ENCODE data around the gene C9orf50. TPM values are rescaled to one million over a fixed set of nuclear protein-coding genes. Genes with fewer than 3 reads are reported as not detected.

The C9orf50 gene
- total and polyA plus RNA-seq, 2 experiments from 2014 or later, result not detected

DNA sequence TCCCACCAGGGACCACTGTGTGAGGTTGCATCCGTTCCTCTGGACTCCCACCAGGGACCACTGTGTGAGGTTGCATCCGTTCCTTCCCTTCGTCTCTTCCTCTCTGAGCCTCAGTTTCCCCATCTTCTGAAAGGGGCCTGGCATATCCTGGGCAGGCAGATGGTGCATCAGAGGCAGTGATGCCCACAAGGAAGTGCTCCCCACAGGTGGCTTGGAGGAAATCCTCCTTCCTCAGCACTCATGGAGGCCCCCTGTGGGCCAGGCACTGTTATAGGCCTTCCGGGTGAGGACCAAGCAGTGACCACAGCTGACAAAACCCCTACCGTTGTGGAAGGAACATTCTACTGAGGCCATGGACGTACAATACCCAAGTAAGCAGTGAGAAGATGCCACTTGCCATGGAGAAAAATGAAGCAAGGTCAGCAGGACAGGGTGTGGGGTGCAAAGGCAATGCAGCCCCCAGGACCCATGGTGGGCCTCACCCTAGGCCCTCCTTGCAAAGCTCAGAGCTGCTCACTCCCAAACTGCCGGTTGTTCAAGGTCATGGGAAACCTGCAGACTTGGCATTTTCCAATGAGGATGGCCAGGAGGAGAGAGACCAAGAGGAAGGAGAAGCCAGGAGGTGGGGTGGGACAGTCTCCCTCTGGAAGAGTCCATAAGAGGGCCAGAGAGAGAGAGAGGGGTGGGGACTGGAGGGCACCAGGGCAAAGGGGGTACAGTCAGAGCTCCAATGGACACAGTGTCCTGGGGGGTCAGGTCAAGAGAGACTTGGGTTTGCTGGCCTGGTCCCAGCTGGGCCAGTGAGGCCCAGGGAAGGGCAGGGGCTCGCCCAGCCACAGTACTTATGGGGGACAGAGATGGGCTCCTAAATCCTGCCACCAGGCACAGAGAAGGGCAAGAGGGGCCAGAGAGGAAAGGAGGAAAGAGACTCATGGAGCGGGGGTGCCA, 51.1 kb downstream of the C9orf50 start:
- H3K4me1 ChIP-seq (ENCODE audit: insufficient read depth), result peaks cover 15% of the 10 kb centered on the region
- ATAC-seq (peak; percentile 14), DNase-seq (ENCODE audit: low spot score) (peak; percentile 73)
- no peaks in the 10 kb centered on the region for H3F3A ChIP-seq (replicated peaks; ENCODE audit: low read depth)
- peak overlapping the region; percentile 72; the same call in 1 of the 2 replicates for H3K4me2 ChIP-seq
- H3K9me2 ChIP-seq (ENCODE audit: insufficient read depth), result no peaks in the 10 kb centered on the region
- H2AFZ ChIP-seq, result no peak overlapping the region
- Mint-ChIP-seq H3K4me3 (peak overlapping the region; percentile 70), H3K9me3 (peaks cover 5% of the 10 kb centered on the region; the same call in 2 of the 3 replicates), H3K4me1 (peaks cover 24% of the 10 kb centered on the region), H3K36me3 (ENCODE audit: low read depth) (peaks cover 3% of the 10 kb centered on the region; the same call in 1 of the 3 replicates), H3K27me3 (ENCODE audit: insufficient read depth, low read depth, poor library complexity) (peaks cover 41% of the 10 kb centered on the region), H3K27ac (no peak overlapping the region)
- H3K79me2 ChIP-seq (replicated peaks; ENCODE audit: insufficient read depth), result no peaks in the 10 kb centered on the region
- no peaks in the 10 kb centered on the region for H4K20me1 ChIP-seq (replicated peaks; ENCODE audit: insufficient read depth)
- H3K36me3 ChIP-seq (ENCODE audit: insufficient read depth), result no peaks in the 10 kb centered on the region
- peaks cover 21% of the 10 kb centered on the region for H3K27me3 ChIP-seq (ENCODE audit: insufficient read depth)
- no peak overlapping the region for H3K27ac ChIP-seq (ENCODE audit: low read depth)
- H3K4me3 ChIP-seq, result peak overlapping the region; percentile 69
- no peak for TF ChIP-seq EZH2phosphoT487 (IDR thresholded peaks at IDR 0.05; ENCODE audit: unreplicated experiment)
- TF ChIP-seq, protein P1, sequence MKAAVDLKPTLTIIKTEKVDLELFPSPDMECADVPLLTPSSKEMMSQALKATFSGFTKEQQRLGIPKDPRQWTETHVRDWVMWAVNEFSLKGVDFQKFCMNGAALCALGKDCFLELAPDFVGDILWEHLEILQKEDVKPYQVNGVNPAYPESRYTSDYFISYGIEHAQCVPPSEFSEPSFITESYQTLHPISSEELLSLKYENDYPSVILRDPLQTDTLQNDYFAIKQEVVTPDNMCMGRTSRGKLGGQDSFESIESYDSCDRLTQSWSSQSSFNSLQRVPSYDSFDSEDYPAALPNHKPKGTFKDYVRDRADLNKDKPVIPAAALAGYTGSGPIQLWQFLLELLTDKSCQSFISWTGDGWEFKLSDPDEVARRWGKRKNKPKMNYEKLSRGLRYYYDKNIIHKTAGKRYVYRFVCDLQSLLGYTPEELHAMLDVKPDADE (IDR thresholded peaks at IDR 0.05), result 0 out of 2 replicates have a peak, but pooled peaks have one; percentile 12
- no peak for TF ChIP-seq POLR2AphosphoS5 (IDR thresholded peaks at IDR 0.05; ENCODE audit: low read depth)
- TF ChIP-seq, protein P2, sequence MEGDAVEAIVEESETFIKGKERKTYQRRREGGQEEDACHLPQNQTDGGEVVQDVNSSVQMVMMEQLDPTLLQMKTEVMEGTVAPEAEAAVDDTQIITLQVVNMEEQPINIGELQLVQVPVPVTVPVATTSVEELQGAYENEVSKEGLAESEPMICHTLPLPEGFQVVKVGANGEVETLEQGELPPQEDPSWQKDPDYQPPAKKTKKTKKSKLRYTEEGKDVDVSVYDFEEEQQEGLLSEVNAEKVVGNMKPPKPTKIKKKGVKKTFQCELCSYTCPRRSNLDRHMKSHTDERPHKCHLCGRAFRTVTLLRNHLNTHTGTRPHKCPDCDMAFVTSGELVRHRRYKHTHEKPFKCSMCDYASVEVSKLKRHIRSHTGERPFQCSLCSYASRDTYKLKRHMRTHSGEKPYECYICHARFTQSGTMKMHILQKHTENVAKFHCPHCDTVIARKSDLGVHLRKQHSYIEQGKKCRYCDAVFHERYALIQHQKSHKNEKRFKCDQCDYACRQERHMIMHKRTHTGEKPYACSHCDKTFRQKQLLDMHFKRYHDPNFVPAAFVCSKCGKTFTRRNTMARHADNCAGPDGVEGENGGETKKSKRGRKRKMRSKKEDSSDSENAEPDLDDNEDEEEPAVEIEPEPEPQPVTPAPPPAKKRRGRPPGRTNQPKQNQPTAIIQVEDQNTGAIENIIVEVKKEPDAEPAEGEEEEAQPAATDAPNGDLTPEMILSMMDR (conservative IDR thresholded peaks at IDR 0.05; ENCODE audit: low read depth in 2 of 2), result peak; percentile 60 to 67

DNA sequence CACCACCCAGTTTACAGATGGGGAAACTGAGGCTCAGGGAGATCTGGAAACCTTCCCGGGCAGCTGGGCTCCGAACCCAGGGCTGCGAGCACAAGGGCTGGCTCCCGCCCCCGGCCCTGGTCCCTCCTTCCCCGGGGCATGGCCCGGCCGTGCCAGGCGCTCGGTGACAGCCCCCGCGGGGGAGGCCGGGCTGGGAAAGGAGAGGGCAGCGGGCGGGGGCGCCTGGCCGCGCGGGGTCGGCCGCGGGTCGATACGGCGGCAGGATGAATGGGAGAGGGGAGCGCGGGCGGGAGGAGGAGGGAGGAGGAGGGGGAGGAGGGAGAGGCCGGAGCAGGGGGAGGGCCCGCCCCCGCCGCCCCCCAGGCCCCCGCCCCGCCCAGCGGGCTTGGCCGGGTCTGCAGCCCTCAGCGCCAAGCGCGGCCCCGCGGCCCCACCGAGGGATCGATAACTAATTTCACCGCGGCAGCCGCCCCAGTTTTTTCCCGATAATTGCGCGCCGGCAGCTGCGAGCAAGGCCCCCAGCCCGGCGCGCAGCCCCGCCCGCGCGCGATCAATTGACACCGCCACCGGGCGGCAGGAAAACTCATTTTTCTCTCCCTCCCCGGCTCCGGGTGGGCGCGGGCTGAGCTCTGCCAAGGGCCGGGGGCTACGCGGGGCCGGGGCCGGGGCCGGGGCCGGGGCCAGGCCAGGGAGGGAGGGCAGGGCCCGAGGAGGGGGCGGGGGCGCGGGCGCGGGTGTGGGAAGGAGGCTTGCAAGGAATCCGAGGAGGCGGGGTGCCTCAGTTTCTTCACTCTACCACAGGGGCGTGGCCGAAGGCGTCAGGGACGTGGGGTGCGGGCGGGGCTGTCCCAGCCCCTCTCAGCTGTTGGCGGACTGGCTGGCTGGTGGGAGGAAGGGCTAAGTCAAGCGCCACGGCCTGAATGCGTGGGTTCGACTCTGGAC, 52.1 kb downstream of the C9orf50 start:
- Histone ChIP-seq H3K9me2 (ENCODE audit: insufficient read depth) (no peaks in the 10 kb centered on the region), H3K4me1 (ENCODE audit: insufficient read depth) (peaks cover 15% of the 10 kb centered on the region), H3K4me3 (peak overlapping the region; percentile 69), H3K79me2 (replicated peaks; ENCODE audit: insufficient read depth) (no peaks in the 10 kb centered on the region), H2AFZ (peak overlapping the region; percentile 18; the same call in 1 of the 2 replicates), H3K4me2 (peak overlapping the region; percentile 92), H3K27me3 (ENCODE audit: insufficient read depth) (peaks cover 21% of the 10 kb centered on the region), H3K27ac (ENCODE audit: low read depth) (no peak overlapping the region), H3K36me3 (ENCODE audit: insufficient read depth) (no peaks in the 10 kb centered on the region), H4K20me1 (replicated peaks; ENCODE audit: insufficient read depth) (no peaks in the 10 kb centered on the region), H3F3A (replicated peaks; ENCODE audit: low read depth) (no peaks in the 10 kb centered on the region)
- Mint-ChIP-seq H3K4me1 (peaks cover 24% of the 10 kb centered on the region), H3K9me3 (peaks cover 5% of the 10 kb centered on the region; the same call in 1 of the 3 replicates), H3K4me3 (peak overlapping the region; percentile 78), H3K27me3 (ENCODE audit: insufficient read depth, low read depth, poor library complexity) (peaks cover 41% of the 10 kb centered on the region), H3K36me3 (ENCODE audit: low read depth) (peaks cover under 1% of the 10 kb centered on the region; the same call in 1 of the 3 replicates), H3K27ac (no peak overlapping the region)
- DNase-seq (ENCODE audit: low spot score), result peak; percentile 65
- ATAC-seq, result peak; percentile 28
- TF ChIP-seq EZH2 (IDR thresholded peaks at IDR 0.05; ENCODE audit: low read depth, unreplicated experiment) (no peak), ZNF114 (CRISPR knock-in tag; IDR thresholded peaks at IDR 0.05) (no peak), CREB1 (CRISPR knock-in tag; IDR thresholded peaks at IDR 0.05; ENCODE audit: low read depth) (no peak), EZH2phosphoT487 (IDR thresholded peaks at IDR 0.05; ENCODE audit: unreplicated experiment) (no peak), NANOG (IDR thresholded peaks at IDR 0.05; ENCODE audit: borderline replicate concordance) (no peak)
- TF ChIP-seq, protein P2 (conservative IDR thresholded peaks at IDR 0.05; ENCODE audit: low read depth in 2 of 2), result no peak
- TF ChIP-seq, protein P1 (IDR thresholded peaks at IDR 0.05), result no peak

All from GM23338 (cell line).